Neural progenitor cell (in vitro differentiated cells): Measurements from ENCODE around the gene ITGA6.

Experiments used
- EZH2 ChIP-seq: fragments of 200-600 bp; sonication (generic); IDR thresholded peaks from 2 replicates; pipeline ENCODE4 v1.6.1; 2017; ENCODE audit warnings: antibody characterized with exemption, mild to moderate bottlenecking, moderate library complexity
- TF ChIP-seq, protein P1 (sequence below): fragments of 200-600 bp; sonication (generic); IDR thresholded peaks from 2 replicates; pipeline ENCODE4 v1.5.1; 2017; ENCODE audit warnings: antibody characterized with exemption, mild to moderate bottlenecking

DNA sequence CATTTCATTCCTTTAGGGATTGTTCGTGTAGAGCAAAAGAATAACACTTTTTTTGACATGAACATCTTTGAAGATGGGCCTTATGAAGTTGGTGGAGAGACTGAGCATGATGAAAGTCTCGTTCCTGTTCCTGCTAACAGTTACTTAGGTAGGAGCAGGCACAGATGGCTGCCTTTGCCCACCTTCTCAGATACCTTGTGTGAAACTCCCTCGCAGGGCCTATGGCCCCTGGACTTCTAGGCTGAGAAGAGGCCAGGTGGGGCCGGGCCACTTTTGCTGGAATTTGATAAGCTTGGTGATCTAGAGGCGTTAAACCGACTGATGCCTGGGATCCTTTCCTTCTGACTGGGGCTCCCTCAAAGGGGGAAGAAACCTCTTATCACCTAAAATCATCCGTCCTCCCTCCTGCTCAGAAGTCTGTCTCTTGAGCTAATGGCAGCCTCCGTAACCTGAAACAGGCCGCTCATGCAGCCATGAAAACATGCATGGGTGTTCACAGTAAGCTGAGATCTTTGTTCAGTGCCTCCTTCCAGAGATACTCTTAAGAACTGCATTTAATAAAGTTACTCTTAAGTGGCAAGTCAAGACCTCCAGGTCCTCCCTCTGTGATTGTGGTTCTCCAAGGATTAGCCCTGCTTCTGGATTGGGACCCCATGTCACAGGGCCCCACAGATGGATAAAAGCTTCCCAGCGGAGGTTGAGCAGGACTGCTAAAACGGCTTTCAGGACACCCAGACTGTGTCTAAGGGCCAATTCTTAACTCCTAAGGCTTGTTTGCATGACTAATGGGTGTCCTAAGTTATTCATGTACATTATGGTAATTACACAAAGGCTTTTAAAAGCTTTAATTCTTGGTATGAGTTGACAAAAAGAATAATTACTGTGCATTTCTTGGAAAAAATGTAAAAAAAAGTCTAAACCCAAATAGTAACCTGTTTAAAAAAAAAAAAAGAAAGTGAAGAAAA, 43.9 kb downstream of the ITGA6 start:
- TF ChIP-seq, protein P1, sequence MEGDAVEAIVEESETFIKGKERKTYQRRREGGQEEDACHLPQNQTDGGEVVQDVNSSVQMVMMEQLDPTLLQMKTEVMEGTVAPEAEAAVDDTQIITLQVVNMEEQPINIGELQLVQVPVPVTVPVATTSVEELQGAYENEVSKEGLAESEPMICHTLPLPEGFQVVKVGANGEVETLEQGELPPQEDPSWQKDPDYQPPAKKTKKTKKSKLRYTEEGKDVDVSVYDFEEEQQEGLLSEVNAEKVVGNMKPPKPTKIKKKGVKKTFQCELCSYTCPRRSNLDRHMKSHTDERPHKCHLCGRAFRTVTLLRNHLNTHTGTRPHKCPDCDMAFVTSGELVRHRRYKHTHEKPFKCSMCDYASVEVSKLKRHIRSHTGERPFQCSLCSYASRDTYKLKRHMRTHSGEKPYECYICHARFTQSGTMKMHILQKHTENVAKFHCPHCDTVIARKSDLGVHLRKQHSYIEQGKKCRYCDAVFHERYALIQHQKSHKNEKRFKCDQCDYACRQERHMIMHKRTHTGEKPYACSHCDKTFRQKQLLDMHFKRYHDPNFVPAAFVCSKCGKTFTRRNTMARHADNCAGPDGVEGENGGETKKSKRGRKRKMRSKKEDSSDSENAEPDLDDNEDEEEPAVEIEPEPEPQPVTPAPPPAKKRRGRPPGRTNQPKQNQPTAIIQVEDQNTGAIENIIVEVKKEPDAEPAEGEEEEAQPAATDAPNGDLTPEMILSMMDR, result no peak
- no peak for TF ChIP-seq EZH2
